ENCODE measurements around the gene ABHD1.
"Not testable (repeated sequence)": the region's sequence is repeated elsewhere in the genome, so short reads cannot be mapped to it uniquely, and the experiment has no call there.

The ABHD1 gene

GRCh38 chr2:27123302-27124150, at the start of gene ABHD1:
Gene ABHD1 (plus strand): TSS chr2:27123815. CDS start chr2:27123949, 134 bp downstream.
- DNase-seq (ENCODE audit: low read depth): no peak

GRCh38 chr2:27074738-27075565, 48.7 kb upstream of the ABHD1 start:
- DNase-seq (ENCODE audit: low read depth): no peak

- DNase-seq (ENCODE audit: low read depth): not testable (repeated sequence)
These were observed 48.1 kb upstream of the ABHD1 start for GRCh38 chr2:27075566-27075871.

- no peak for DNase-seq (ENCODE audit: low read depth)
These were observed 47.3 kb upstream of the ABHD1 start for GRCh38 chr2:27076323-27076722.

GRCh38 chr2:27077231-27077630, 46.4 kb upstream of the ABHD1 start:
- DNase-seq (ENCODE audit: low read depth): no peak

GRCh38 chr2:27078267-27079194, 45.1 kb upstream of the ABHD1 start, which contains the start of gene EMILIN1:
Gene EMILIN1 (plus strand): TSS chr2:27078615. CDS start chr2:27079066, 451 bp downstream.
- no peak for DNase-seq (ENCODE audit: low read depth)

GRCh38 chr2:27079233-27080139, 44.1 kb upstream of the ABHD1 start:
- DNase-seq (ENCODE audit: low read depth): no peak

- no peak for DNase-seq (ENCODE audit: low read depth)
These were observed 43.5 kb upstream of the ABHD1 start for GRCh38 chr2:27080140-27080469.

GRCh38 chr2:27080603-27080936, 43.0 kb upstream of the ABHD1 start:
- DNase-seq (ENCODE audit: low read depth): no peak

- no peak for DNase-seq (ENCODE audit: low read depth)
These were observed 41.4 kb upstream of the ABHD1 start for GRCh38 chr2:27081984-27082772.

GRCh38 chr2:27082773-27083409, 40.7 kb upstream of the ABHD1 start:
- DNase-seq (ENCODE audit: low read depth): no peak

- no peak for DNase-seq (ENCODE audit: low read depth)
These were observed 40.0 kb upstream of the ABHD1 start for GRCh38 chr2:27083410-27084296.

GRCh38 chr2:27084297-27085061, 39.1 kb upstream of the ABHD1 start:
- DNase-seq (ENCODE audit: low read depth): no peak

GRCh38 chr2:27085062-27085672, 38.4 kb upstream of the ABHD1 start:
- no peak for DNase-seq (ENCODE audit: low read depth)

GRCh38 chr2:27085673-27086089, 37.9 kb upstream of the ABHD1 start:
- DNase-seq (ENCODE audit: low read depth): no peak

- peak; percentile 58 for DNase-seq (ENCODE audit: low read depth)
These were observed 37.4 kb upstream of the ABHD1 start for GRCh38 chr2:27086090-27086723.

Measured in HS-27A (cell line).